Karpas-422 (cell line): ENCODE data around the gene GALNT18. TPM values are rescaled to one million over a fixed set of nuclear protein-coding genes. Genes with fewer than 3 reads are reported as not detected.

ENCODE experiments used
- DNase-seq: peaks from one replicate; pipeline ENCODE4 v3.0.0-alpha.2; 2015
- H2AFZ ChIP-seq: fragments of 200-600 bp; sonication (generic); 2 replicates; pipeline ENCODE4 v1.6.1; 2014; ENCODE audit warnings: antibody characterized with exemption, low read length, mixed read lengths
- H3K27ac ChIP-seq: fragments of 200-600 bp; sonication (generic); 2 replicates; pipeline ENCODE4 v1.5.1; 2014; ENCODE audit warnings: mild to moderate bottlenecking, low read length, moderate library complexity
- H3K27me3 ChIP-seq: fragments of 200-600 bp; sonication (generic); 2 replicates; pipeline ENCODE4 v1.6.1; 2014; ENCODE audit warnings: low read length, mixed read lengths
- H3K36me3 ChIP-seq: fragments of 200-600 bp; sonication (generic); 2 replicates; pipeline ENCODE4 v1.6.1; 2014; ENCODE audit warnings: low read length, mixed read lengths; ENCODE audit not compliant: insufficient read depth
- H3K4me1 ChIP-seq: fragments of 200-600 bp; sonication (generic); 2 replicates; pipeline ENCODE4 v1.6.1; 2014; ENCODE audit warnings: mild to moderate bottlenecking, low read length, mixed read lengths
- H3K4me2 ChIP-seq: fragments of 200-600 bp; sonication (generic); 2 replicates; pipeline ENCODE4 v1.6.1; 2014; ENCODE audit warnings: low read length, low read depth, mild to moderate bottlenecking; ENCODE audit not compliant: poor library complexity, severe bottlenecking
- H3K4me3 ChIP-seq: fragments of 200-600 bp; sonication (generic); 2 replicates; pipeline ENCODE4 v1.5.1; 2014; ENCODE audit warnings: mild to moderate bottlenecking, antibody characterized with exemption, low read length, mixed read lengths
- H3K79me2 ChIP-seq: fragments of 200-600 bp; sonication (generic); 2 replicates; pipeline ENCODE4 v1.6.1; 2014; ENCODE audit warnings: mild to moderate bottlenecking, low read length, mixed read lengths
- H3K9ac ChIP-seq: fragments of 200-600 bp; sonication (generic); 2 replicates; pipeline ENCODE4 v1.6.0; 2014; ENCODE audit warnings: low read length
- H3K9me2 ChIP-seq: fragments of 200-600 bp; sonication (generic), shearing (Covaris generic); replicated peaks from 2 replicates; pipeline ENCODE4 v1.6.0; 2014; ENCODE audit warnings: mild to moderate bottlenecking, low read length, moderate library complexity; ENCODE audit not compliant: insufficient read depth
- H3K9me3 ChIP-seq: fragments of 300-700, 200-600 bp; sonication (generic); 2 replicates; pipeline ENCODE4 v1.6.1; 2014; ENCODE audit warnings: low read length, mixed read lengths
- H4K20me1 ChIP-seq: fragments of 200-600 bp; sonication (generic); 2 replicates; pipeline ENCODE4 v1.6.1; 2014; ENCODE audit warnings: mild to moderate bottlenecking, antibody characterized with exemption, low read length, low read depth; ENCODE audit not compliant: insufficient read depth
- total RNA-seq: library from RNA; depleted of rRNA; stranded (reverse); fragments of >200 nt; shearing (Covaris generic); gene quantifications from 2 replicates; pipeline ENCODE4 v1.2.3, GENCODE V29; 2014; ENCODE audit warnings: low replicate concordance

Gene GALNT18
- total RNA-seq, 1 experiment from 2014 or later = not detected

- Histone ChIP-seq H3K27me3 (no peaks in the 10 kb centered on the region), H3K9ac (no peak overlapping the region), H4K20me1 (no peaks in the 10 kb centered on the region), H3K4me3 (no peak overlapping the region), H3K4me1 (peaks cover 54% of the 10 kb centered on the region), H3K9me3 (no peaks in the 10 kb centered on the region), H3K36me3 (no peaks in the 10 kb centered on the region), H2AFZ (no peak overlapping the region), H3K27ac (no peak overlapping the region), H3K9me2 (no peaks in the 10 kb centered on the region), H3K79me2 (no peaks in the 10 kb centered on the region), H3K4me2 (no peak overlapping the region)
- DNase-seq = peak; percentile 60
These were observed 369.4 kb downstream of the GALNT18 start for GRCh38 chr11:11252403-11252802.

DNA sequence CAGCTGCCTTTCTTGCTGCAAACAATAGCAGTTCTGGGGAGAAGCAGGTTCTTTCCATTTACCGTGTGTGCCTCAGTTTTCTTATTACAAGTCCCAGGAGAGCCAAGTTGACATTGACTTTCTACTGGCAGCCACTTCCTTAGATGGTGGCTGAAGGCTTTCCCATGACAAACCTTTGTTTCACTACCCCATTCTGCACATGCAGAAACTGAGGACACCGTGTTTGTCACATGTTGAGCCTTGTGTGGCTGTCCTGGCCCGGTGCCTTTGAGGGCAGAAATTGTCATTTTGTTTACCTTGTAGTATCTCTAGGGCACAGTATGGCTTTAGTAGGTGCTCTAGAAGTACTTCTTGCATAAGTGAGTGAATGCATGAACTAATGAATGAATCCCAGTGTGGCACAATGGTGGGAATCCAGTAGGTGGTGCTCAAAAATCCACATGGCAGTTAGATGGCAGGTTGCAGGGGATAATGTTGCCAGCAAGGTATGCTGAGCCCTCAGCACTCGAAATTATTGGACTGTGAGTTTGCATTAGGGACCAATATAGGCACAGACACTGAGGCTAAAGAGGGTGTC lies 370.3 kb downstream of the GALNT18 start:
- DNase-seq = peak; percentile 55
- Histone ChIP-seq H3K79me2 (no peaks in the 10 kb centered on the region), H2AFZ (no peak overlapping the region), H3K4me2 (peak overlapping the region; percentile 14), H3K4me1 (peaks cover 51% of the 10 kb centered on the region), H3K36me3 (no peaks in the 10 kb centered on the region), H3K9ac (no peak overlapping the region), H3K27me3 (no peaks in the 10 kb centered on the region), H3K9me2 (no peaks in the 10 kb centered on the region), H4K20me1 (no peaks in the 10 kb centered on the region), H3K27ac (no peak overlapping the region), H3K4me3 (no peak overlapping the region), H3K9me3 (no peaks in the 10 kb centered on the region)

DNA sequence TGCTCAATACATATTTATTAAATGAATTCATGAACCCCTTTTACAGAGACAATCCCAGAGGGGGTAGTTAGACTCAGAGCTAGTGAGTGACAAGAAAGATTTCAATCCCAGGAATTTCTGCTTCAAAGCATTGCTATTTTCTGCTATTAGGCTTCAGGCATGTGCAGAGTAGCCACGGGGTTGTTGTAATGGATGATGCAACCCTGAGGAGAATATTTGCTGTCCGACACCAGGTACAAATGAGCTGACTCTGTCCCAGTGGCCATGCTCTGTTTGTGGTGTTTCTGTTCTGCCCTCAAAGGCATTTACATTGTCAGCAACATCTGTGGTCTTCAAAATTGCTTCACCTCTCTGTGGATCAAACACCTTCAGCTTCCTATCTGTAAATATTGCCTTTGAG lies 371.3 kb downstream of the GALNT18 start:
- H3K9me3 ChIP-seq = no peaks in the 10 kb centered on the region
- no peaks in the 10 kb centered on the region for H3K27me3 ChIP-seq
- no peaks in the 10 kb centered on the region for H3K36me3 ChIP-seq
- H3K9ac ChIP-seq = no peak overlapping the region
- no peak for DNase-seq
- no peaks in the 10 kb centered on the region for H3K9me2 ChIP-seq
- H3K4me1 ChIP-seq = peaks cover 51% of the 10 kb centered on the region
- no peaks in the 10 kb centered on the region for H3K79me2 ChIP-seq
- no peaks in the 10 kb centered on the region for H4K20me1 ChIP-seq
- H3K27ac ChIP-seq = no peak overlapping the region
- no peak overlapping the region for H3K4me2 ChIP-seq
- H2AFZ ChIP-seq = no peak overlapping the region
- H3K4me3 ChIP-seq = no peak overlapping the region

DNA sequence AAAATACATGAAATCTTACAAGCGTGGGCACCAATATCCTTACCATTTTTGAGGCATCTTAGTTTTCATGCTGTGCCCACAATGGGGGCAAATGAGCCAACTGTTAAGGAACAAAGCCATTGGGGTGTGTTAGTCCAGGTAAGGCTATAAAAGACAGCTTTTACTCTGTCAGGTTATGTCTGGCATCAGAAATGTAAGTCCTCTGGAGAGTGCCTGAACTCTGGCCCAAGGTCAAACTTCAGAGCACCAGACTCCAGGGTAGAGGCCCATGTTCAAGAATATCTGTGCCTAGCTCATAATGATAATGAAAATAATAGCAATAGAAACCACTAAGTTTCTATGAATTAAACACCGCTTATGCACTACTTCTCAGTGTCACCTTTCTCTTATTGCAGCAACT lies 374.2 kb downstream of the GALNT18 start:
- Histone ChIP-seq H3K4me2 (no peak overlapping the region), H4K20me1 (no peaks in the 10 kb centered on the region), H3K9me3 (no peaks in the 10 kb centered on the region), H3K4me3 (no peak overlapping the region), H3K9me2 (no peaks in the 10 kb centered on the region), H3K4me1 (peaks cover 59% of the 10 kb centered on the region), H3K36me3 (no peaks in the 10 kb centered on the region), H3K9ac (no peak overlapping the region), H3K27ac (no peak overlapping the region), H3K27me3 (no peaks in the 10 kb centered on the region), H3K79me2 (no peaks in the 10 kb centered on the region), H2AFZ (no peak overlapping the region)
- DNase-seq = no peak

DNA sequence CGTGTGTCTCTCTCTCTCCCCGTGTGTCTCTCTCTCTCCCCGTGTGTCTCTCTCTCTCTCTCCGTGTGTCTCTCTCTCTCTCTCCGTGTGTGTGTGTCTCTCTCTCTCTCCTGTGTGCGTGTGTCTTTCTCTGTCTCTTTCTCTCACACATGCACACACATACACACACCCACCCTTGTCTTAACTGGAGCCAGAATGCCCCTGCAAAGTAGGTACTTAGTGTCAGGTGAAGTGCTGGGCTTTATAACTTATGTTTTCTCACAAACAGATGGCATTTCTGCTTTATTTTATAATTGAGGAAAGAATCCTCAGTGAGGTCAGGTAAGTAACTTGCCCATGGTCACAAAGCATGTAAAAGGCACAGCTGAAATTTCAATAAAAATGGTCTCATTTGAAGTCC lies 374.7 kb downstream of the GALNT18 start:
- no peak overlapping the region for H2AFZ ChIP-seq
- no peak overlapping the region for H3K4me2 ChIP-seq
- H3K36me3 ChIP-seq = no peaks in the 10 kb centered on the region
- H3K9me3 ChIP-seq = no peaks in the 10 kb centered on the region
- H3K9me2 ChIP-seq = no peaks in the 10 kb centered on the region
- peaks cover 55% of the 10 kb centered on the region for H3K4me1 ChIP-seq
- H3K4me3 ChIP-seq = no peak overlapping the region
- no peaks in the 10 kb centered on the region for H4K20me1 ChIP-seq
- no peaks in the 10 kb centered on the region for H3K79me2 ChIP-seq
- no peak overlapping the region for H3K9ac ChIP-seq
- H3K27ac ChIP-seq = no peak overlapping the region
- DNase-seq = peak; percentile 48
- H3K27me3 ChIP-seq = no peaks in the 10 kb centered on the region

DNA sequence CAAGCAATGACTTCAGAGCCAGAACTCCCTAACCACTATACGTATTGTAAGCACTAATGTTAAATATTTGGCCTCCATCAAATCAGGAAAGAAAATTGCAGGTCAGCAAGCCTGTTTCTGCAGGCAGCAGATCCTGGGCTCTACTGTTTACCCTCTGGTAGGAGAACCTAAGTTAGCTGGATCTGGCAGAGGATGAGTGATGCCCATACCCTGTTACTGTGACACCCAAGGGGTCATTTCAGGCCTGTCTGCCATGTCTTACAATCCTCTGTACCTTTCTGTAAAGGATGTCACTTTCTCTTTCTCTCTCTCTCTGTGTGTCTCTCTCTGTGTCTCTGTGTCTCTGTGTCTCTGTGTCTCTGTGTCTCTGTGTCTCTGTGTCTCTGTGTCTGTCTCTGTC lies 375.6 kb downstream of the GALNT18 start:
- Histone ChIP-seq H3K79me2 (no peaks in the 10 kb centered on the region), H3K9ac (no peak overlapping the region), H3K4me2 (no peak overlapping the region), H3K27ac (peak overlapping the region; percentile 76; the same call in 1 of the 2 replicates), H3K4me1 (peaks cover 45% of the 10 kb centered on the region), H3K9me3 (no peaks in the 10 kb centered on the region), H2AFZ (no peak overlapping the region), H3K27me3 (no peaks in the 10 kb centered on the region), H3K4me3 (no peak overlapping the region), H4K20me1 (no peaks in the 10 kb centered on the region), H3K36me3 (no peaks in the 10 kb centered on the region), H3K9me2 (no peaks in the 10 kb centered on the region)
- no peak for DNase-seq

DNA sequence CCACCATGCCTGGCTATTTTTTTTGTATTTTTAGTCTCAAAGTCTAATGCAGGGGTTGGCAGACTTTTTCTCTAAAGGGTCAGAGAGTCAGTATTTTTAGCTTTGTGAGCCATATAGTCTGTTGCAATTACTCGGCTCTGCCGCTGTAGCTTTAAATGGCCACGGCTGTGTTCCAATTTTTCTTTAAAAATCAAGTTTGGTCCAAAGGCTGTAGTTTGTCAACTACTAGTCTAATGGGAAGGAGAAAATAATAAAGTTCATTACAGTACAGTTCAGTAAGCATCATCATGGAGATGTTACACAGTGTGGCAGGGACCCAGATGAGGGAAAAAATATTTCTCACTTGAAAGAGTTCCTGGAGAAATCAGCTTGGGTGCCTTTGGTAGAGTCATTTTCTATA lies 376.4 kb downstream of the GALNT18 start:
- Histone ChIP-seq H3K27ac (peak overlapping the region; percentile 76), H2AFZ (no peak overlapping the region; the same call in 1 of the 2 replicates), H3K9ac (no peak overlapping the region), H3K4me1 (peaks cover 42% of the 10 kb centered on the region), H3K27me3 (no peaks in the 10 kb centered on the region), H3K9me3 (no peaks in the 10 kb centered on the region), H3K79me2 (no peaks in the 10 kb centered on the region), H3K36me3 (no peaks in the 10 kb centered on the region), H3K4me3 (no peak overlapping the region), H3K4me2 (no peak overlapping the region), H3K9me2 (no peaks in the 10 kb centered on the region), H4K20me1 (no peaks in the 10 kb centered on the region)
- no peak for DNase-seq

DNA sequence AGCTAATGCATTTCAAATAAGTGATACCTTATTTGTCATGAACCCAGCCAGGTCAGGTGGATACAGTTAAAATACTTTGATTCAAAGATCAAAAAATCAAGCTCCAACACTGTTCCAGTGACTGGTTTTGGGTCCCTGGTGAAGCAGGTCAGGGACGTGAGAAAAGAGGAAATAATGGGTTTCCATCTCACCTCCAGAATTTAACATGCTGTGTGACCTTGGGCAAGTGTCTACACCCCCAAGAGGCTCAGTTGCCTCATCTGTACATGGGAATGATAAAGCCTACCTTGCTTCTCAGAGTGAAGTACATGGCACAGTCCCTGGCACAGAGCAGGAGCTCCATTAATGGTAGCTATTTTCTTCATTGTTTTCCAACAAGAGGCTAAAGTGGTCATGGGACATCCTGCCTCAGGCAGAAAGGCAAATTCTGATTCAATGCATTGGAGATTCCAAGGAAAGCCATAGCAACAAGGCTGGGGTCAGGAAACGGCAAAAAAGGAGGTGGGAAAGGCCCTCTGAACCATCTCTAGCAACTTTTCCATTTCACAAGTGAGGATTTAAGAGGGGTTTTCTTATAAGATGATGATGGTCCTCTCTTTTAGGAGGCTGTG lies 377.2 kb downstream of the GALNT18 start:
- Histone ChIP-seq H3K4me1 (peaks cover 50% of the 10 kb centered on the region), H3K27ac (peak overlapping the region; percentile 76), H3K9ac (peak overlapping the region; percentile 8; the same call in 1 of the 2 replicates), H3K36me3 (no peaks in the 10 kb centered on the region), H3K4me3 (no peak overlapping the region), H3K4me2 (peak overlapping the region; percentile 68), H3K9me2 (no peaks in the 10 kb centered on the region), H3K79me2 (no peaks in the 10 kb centered on the region), H3K9me3 (no peaks in the 10 kb centered on the region), H3K27me3 (no peaks in the 10 kb centered on the region), H4K20me1 (no peaks in the 10 kb centered on the region), H2AFZ (peak overlapping the region; percentile 22; the same call in 1 of the 2 replicates)
- DNase-seq = no peak
